ENCODE results near the gene SYNE4.
A peak's percentile ranks its signal among the peaks of the same experiment; 100 is the strongest.
"Not testable (repeated sequence)": the region's sequence is repeated elsewhere in the genome, so short reads cannot be mapped to it uniquely, and the experiment has no call there.

The SYNE4 gene

DNA sequence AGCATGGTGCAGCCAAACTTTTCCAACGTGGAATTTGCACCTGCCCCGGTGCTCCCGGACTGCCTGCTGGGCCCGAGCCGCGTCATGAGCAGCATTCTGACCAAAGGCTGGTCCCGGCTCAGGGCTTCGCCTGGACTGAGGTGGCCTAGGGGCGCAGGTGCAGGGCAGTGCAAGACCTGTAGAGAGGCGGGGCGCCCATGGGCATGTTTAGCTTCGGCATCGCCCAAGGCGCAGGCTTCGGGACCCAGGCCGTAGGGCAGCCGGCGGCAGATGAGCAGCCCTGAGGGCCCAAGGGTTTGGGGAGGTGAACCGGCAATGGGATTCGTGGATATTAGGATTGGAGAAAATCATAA lies 48.7 kb downstream of the SYNE4 start:
- TF ChIP-seq, protein P1, sequence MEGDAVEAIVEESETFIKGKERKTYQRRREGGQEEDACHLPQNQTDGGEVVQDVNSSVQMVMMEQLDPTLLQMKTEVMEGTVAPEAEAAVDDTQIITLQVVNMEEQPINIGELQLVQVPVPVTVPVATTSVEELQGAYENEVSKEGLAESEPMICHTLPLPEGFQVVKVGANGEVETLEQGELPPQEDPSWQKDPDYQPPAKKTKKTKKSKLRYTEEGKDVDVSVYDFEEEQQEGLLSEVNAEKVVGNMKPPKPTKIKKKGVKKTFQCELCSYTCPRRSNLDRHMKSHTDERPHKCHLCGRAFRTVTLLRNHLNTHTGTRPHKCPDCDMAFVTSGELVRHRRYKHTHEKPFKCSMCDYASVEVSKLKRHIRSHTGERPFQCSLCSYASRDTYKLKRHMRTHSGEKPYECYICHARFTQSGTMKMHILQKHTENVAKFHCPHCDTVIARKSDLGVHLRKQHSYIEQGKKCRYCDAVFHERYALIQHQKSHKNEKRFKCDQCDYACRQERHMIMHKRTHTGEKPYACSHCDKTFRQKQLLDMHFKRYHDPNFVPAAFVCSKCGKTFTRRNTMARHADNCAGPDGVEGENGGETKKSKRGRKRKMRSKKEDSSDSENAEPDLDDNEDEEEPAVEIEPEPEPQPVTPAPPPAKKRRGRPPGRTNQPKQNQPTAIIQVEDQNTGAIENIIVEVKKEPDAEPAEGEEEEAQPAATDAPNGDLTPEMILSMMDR (IDR thresholded peaks at IDR 0.05; ENCODE audit: borderline replicate concordance, insufficient read depth, low read depth, low read length) = no peak
- no peak overlapping the region for H3K4me3 ChIP-seq (ENCODE audit: low read depth, low read length)

DNA sequence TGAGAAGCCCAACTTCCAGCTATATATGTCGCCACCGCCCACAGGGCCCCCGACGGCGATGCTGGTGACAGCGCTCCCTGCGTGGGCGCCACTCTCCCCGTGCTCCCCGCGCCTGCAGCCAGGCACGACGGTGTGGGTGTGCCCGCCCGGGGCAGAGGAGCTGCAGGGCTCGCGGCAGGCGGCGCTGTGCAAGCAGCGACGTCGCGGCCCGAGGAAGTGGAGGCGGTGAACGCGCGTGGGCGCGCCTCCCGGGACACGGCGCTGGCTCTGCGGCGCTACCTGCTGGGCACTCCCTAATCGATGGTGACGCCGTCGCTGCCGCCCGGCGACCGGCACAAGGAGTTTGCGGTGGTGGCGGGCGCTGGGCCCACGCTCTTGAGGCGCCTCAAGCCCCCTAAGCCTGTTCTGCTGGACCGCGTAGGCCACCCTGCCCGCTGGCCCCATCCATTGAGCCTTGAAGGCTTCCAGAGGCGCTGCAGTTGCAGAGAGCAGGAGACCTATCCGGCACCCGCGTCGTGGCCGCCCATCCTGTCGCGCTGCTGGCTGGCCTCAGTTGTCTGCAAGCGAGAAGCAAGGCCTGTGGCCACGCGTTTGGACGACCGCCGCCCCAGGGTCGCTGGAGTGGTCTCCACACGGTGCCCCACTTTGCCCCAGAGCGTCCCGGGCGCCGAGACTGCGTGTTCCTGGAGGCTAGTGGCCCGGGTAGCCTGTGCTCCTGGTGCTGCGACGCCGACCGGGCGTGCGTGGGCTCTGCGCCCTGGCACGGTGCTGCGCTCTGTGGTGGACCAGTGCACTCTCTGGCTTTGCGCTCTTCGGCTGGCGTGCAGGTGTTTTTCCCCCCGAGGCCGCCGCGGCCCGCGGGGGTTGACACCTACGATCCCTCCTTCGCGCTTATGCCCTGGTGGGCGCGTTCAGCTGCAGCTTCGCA lies 49.3 kb downstream of the SYNE4 start:
- H3K4me3 ChIP-seq (ENCODE audit: low read depth, low read length) = no peak overlapping the region
- TF ChIP-seq, protein P1 (IDR thresholded peaks at IDR 0.05; ENCODE audit: borderline replicate concordance, insufficient read depth, low read depth, low read length) = peak; percentile 43; the same call in 1 of the 2 replicates

DNA sequence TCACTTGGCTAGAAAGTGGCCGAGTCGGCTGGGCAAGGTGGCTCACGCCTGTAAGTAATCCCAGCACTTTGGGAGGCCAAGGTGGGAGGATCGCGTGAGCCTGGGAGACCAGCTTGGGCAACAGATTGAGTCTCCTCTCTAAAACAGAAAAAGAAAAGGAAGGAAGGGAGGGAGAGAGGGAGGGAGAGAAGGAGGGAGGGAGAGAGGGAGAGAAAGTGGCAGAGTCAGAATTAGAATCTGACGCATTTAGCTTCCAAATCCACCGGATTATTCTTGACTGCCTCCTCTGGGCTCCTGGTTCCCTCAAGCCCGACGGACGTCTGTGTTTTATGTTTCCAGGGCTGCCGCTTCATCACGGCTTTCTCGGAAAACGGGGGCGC lies 50.0 kb downstream of the SYNE4 start:
- TF ChIP-seq, protein P1 (IDR thresholded peaks at IDR 0.05; ENCODE audit: borderline replicate concordance, insufficient read depth, low read depth, low read length) = no peak
- H3K4me3 ChIP-seq (ENCODE audit: low read depth, low read length) = no peak overlapping the region

DNA sequence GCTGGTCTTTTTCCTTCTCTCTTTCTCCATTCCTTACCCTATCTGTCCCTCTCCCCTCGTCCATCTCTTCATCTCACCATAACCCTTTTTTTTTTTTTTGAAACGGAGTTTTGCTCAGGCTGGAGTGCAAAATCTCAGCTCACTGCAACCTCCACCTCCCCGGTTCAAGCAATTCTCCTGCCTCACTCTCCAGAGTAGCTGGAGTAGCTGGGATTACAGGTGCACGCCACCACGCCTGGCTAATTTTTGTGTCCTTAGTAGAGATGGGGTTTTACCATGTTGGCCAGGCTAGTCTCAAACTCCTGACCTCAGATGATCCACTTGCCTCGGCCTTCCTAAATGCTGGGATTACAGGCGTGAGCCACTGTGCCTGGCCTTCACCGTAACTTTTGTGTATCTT lies 51.2 kb downstream of the SYNE4 start:
- H3K4me3 ChIP-seq (ENCODE audit: low read depth, low read length) = not testable (repeated sequence)

DNA sequence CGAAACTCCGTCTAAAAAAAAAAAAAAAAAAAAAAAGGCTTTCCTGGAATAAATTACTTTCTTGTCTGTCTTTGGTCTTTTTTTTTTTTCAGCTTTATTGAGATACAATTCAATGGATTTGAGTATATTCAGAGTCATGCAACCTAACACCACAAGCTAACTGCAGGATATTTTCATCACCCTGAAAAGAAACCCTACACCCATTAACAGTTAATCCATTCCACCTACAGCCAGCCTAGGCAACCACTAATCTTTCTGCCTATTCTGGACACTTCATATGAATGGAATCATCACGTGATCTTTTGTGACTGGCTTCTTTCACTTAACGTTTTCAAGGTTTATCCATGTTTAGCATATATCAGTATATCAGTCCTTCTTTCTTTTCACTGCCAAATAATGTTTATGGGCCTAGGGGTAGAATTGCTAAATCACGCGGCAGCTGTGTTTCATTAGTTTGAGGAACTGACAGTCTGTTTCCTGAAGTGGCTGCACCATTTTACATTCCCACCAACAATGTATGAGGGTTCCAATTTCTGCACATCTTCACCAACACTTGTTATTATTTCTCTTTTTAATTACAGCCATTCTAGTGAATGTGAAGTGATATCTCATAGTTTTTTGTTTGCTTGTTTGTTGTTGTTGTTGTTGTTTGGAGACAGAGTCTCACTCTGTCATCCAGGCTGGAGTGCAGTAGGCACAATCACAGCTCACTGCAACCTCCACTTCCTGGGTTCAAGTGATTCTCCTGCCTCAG lies 52.6 kb downstream of the SYNE4 start:
- TF ChIP-seq, protein P1 (IDR thresholded peaks at IDR 0.05; ENCODE audit: borderline replicate concordance, insufficient read depth, low read depth, low read length) = no peak
- no peak overlapping the region for H3K4me3 ChIP-seq (ENCODE audit: low read depth, low read length)
